Ascending aorta (tissue), 2 donors: Measurements from ENCODE around the gene CXCR3. TPM values are rescaled to one million over a fixed set of nuclear protein-coding genes. Genes with fewer than 3 reads are reported as not detected.

Experiments
- DNase-seq, 2 donors: peaks; one replicate each; pipeline ENCODE4 v3.0.0-alpha.2; 2019; ENCODE audit warnings: low spot score in 2 of 2
- H3K27ac ChIP-seq, 2 donors: fragments of 200-600 bp; sonication (generic); one replicate each; pipeline ENCODE4 v1.5.1; 2016 to 2017; ENCODE audit warnings: mild to moderate bottlenecking in 1 of 2
- H3K27me3 ChIP-seq: fragments of 200-600 bp; sonication (generic); one replicate; pipeline ENCODE4 v1.5.1; 2017
- H3K36me3 ChIP-seq, 2 donors: fragments of 200-600 bp; sonication (generic); one replicate each; pipeline ENCODE4 v1.5.1; 2016
- H3K4me1 ChIP-seq, 2 donors: fragments of 200-600 bp; sonication (generic); one replicate each; pipeline ENCODE4 v1.5.1; 2016 to 2017; ENCODE audit warnings: mild to moderate bottlenecking in 1 of 2
- H3K4me3 ChIP-seq, 2 donors: fragments of 200-600 bp; sonication (generic); one replicate each; pipeline ENCODE4 v1.5.1; 2016 to 2017; ENCODE audit warnings: mild to moderate bottlenecking in 1 of 2
- H3K9me3 ChIP-seq, 2 donors: fragments of 200-600 bp; sonication (generic); one replicate each; pipeline ENCODE4 v1.5.1; 2016
- intact Hi-C: fragments of 100-400 bp; cut with DNase I; formaldehyde crosslinking; loops from one replicate; pipeline ENCODE4 v1.15.1; 2023
- total RNA-seq: library from RNA; depleted of rRNA; stranded (reverse); fragments of >200 nt; gene quantifications from one replicate; pipeline ENCODE4 v1.1.0, GENCODE V29; 2016
- TF ChIP-seq, protein P1 (sequence below), 3 experiments: fragments of 200-600 bp in 2 of 3; fragments of 450-650 bp in 1 of 3; sonication (generic) in 2 of 3; IDR thresholded peaks; one replicate each; pipeline ENCODE4 v1.5.1; 2016 to 2019; ENCODE audit warnings: antibody characterized with exemption in 3 of 3, mild to moderate bottlenecking in 1 of 3, moderate library complexity in 1 of 3

The CXCR3 gene
- not detected for total RNA-seq

DNA sequence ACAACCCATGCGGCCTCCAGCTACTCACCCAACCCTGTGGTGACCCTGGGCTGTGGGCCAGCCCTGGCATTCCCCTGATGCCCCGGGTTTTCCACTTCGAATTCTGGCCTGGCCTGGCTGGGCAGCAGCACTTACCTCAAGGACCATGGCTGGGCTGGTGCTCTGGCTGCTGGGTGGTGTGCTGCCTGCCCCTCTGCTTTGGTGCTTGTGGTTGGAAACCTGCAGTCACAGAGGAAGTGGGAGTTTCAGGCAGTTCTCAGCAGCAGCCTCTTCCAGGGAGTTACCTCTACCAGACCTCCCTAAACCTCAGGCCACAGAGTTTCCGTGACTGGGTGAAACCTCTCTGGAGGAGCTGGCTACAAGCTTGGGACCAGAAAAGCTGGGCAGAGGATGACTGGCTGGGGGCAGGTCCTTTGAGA is at the start of gene CXCR3:
CXCR3 (minus strand) TSS at position 209 of the 419 bp plus-strand sequence; CDS start at position 147, 62 bp downstream.
- peak in 1 of 2 donors; percentile 63 for DNase-seq
- TF ChIP-seq, protein P1, sequence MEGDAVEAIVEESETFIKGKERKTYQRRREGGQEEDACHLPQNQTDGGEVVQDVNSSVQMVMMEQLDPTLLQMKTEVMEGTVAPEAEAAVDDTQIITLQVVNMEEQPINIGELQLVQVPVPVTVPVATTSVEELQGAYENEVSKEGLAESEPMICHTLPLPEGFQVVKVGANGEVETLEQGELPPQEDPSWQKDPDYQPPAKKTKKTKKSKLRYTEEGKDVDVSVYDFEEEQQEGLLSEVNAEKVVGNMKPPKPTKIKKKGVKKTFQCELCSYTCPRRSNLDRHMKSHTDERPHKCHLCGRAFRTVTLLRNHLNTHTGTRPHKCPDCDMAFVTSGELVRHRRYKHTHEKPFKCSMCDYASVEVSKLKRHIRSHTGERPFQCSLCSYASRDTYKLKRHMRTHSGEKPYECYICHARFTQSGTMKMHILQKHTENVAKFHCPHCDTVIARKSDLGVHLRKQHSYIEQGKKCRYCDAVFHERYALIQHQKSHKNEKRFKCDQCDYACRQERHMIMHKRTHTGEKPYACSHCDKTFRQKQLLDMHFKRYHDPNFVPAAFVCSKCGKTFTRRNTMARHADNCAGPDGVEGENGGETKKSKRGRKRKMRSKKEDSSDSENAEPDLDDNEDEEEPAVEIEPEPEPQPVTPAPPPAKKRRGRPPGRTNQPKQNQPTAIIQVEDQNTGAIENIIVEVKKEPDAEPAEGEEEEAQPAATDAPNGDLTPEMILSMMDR (IDR thresholded peaks at IDR 0.05), result no peak
- Histone ChIP-seq H3K9me3 (no peaks in the 10 kb centered on the region), H3K4me1 (peaks cover 0 to 4% of the 10 kb centered on the region in 2 donors), H3K27ac (no peak within 1 kb of the TSS), H3K36me3 (peaks cover 0 to 15% of the 10 kb centered on the region in 2 donors), H3K27me3 (no peaks in the 10 kb centered on the region), H3K4me3 (no peak within 1 kb of the TSS)
- intact Hi-C loops, result no loop called here

DNA sequence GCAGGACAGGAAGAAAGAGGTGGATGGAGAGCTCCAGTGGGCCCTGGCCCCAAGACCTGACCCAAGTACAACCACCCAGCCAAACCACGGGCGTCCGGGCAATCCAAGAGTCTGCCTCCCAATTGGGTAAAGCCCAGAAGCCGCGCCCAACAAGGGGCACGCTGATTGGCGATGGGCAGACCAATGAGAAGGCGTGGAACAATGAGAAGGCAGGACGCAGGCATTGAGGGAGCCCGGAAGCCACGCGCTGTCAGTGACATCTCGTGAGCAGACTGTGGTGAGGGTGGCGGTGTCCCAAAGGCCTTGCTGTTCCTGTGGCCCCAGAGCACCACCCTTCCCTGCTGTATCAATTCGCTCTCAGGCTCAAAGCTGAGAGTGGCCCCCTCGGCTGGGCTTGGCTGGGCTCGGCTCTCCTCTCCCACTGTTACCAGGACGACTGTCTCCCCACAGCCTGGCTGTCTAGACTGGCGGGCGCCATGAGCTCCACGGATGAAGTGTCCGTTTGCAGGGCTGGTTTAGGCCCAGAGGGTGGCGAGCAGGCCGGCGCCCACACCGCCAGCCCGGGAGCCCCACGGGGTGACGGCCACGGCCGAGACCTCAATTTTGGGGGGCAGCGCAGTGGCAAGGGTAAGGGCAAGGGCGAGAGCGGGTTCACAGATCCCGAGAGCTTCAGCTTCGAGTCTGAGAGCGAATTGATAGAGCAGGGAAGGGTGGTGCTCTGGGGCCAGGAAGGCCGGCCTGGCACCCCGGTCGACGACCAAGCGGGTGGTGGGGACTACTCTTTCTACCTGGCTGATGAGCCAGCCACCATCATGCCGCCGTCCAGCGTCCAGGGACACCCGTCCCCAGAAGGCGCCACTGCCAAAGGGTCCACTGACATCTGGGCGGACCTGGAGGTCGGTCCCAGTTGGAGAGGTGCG is 49.3 kb upstream of the CXCR3 start, which contains the start of gene LOC101059915:
LOC101059915 (plus strand) TSS at position 219 of the 920 bp plus-strand sequence.
- TF ChIP-seq, protein P1 (IDR thresholded peaks at IDR 0.05), result no peak
- intact Hi-C loops, result no loop called here
- no peaks in the 10 kb centered on the region for H3K9me3 ChIP-seq
- H3K36me3 ChIP-seq, result no peaks in the 10 kb centered on the region
- DNase-seq, result no peak
- no peaks in the 10 kb centered on the region for H3K27me3 ChIP-seq
- H3K4me3 ChIP-seq, result no peak within 1 kb of the TSS
- H3K4me1 ChIP-seq, result no peaks in the 10 kb centered on the region
- no peak within 1 kb of the TSS for H3K27ac ChIP-seq

DNA sequence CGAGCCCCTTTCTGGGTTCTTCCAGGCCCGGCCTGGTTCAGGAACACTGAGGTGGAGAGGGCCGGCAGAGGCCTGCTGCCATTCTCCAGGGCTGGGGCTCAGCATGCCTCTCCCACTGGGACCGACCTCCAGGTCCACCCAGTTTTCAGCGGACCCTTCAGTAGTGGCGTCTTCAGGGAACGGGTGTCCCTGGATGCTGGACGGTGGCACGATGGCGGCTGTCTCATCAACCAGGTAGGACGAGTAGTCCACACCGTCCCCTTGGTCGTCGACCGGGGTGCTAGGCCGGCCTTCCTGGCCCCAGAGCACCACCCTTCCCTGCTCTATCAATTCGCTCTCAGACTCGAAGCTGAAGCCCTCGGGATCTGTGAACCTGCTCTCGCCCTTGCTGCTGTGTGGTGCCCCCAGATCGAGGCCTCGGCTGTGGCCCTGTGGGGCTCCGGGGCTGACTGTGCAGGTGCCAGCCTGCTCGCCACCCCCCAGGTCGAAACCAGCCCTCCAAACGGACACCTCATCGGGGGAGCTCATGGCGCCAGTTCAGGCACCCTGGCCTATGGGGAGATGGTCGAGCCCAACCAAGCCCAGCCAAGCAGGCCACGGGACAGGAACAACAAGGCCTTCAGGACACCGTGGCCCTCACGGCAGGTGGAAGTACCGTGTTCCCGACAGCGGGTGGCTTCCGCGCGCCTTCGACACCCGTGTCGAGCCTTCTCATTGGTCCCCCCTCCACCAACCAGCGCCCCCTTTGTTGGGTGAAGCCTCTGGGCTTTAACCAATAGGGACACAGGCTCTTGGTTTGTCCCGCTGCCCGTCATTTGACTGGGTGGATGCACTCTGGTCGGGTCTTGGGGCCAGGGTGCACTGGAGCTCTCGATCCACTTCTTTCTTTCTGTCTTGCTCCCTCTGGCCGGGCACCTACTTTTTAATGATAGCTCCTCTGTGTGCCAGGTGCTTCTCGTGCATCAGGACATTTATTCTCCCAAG is 48.2 kb upstream of the CXCR3 start:
- no peaks in the 10 kb centered on the region for H3K9me3 ChIP-seq

DNA sequence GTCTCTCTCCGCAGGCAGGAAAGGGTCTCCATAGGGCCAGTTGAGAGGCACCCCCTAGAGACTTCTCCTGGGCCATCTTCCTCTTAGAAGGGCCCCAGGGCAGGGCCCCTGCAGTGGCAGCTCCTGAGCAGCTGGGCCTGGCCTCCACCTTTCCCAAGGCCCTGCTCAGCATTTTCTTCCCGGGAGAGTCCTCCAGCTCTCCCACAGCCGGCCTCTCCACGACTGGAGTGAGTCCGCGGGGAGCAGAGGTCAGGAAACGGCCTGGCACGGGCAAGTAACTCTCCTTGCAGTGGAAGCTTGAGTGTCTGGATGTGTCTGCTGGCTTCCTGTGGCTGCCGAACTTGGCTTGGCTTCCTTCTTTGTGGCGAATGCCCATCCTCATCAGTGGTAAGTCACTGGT is 47.4 kb upstream of the CXCR3 start:
- no peaks in the 10 kb centered on the region for H3K9me3 ChIP-seq
- H3K4me3 ChIP-seq, result no peak overlapping the region
- TF ChIP-seq, protein P1 (IDR thresholded peaks at IDR 0.05), result no peak
- H3K36me3 ChIP-seq, result no peaks in the 10 kb centered on the region
- no peaks in the 10 kb centered on the region for H3K27me3 ChIP-seq
- H3K27ac ChIP-seq, result no peak overlapping the region
- intact Hi-C loops, result no loop called here
- DNase-seq, result no peak
- no peaks in the 10 kb centered on the region for H3K4me1 ChIP-seq

More for the DNA sequence above, 48.2 kb upstream of the CXCR3 start:
- DNase-seq, result no peak
- Histone ChIP-seq H3K27me3 (no peaks in the 10 kb centered on the region), H3K4me3 (no peak overlapping the region), H3K27ac (no peak overlapping the region), H3K4me1 (no peaks in the 10 kb centered on the region), H3K36me3 (no peaks in the 10 kb centered on the region)
- intact Hi-C loops, result no loop called here
- TF ChIP-seq, protein P1 (IDR thresholded peaks at IDR 0.05), result no peak

DNA sequence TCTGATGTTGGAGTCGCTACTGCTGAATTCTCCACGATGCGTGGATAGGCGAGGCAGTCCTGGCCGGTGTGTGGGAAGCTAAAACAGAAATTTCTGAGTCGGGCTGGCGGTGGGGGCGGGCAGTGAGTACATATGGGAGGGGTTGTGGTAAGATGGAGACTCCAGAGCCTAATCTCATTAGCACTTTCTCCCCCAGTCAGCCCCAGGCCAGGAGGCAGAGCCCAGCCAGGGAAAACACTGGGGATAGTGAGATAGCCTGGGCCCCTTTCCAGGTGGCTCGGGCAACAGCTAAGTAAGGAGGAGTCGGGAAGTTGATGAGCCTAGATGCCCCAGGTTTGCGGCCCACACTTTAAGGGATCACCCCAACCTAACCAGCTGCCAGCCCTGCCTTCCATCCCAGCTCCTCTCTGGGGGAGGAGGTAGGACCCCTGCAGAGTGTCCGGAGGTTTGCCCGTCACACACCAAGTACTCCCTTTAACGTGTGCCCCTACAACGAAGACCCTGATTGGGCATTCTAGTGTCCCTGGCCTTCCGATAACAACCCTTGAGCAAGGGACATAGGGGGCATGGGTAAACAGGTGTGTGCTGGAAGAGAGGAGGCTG is 46.7 kb upstream of the CXCR3 start:
- Histone ChIP-seq H3K36me3 (no peaks in the 10 kb centered on the region), H3K27ac (no peak overlapping the region), H3K9me3 (no peaks in the 10 kb centered on the region), H3K4me3 (no peak overlapping the region), H3K4me1 (no peaks in the 10 kb centered on the region), H3K27me3 (no peaks in the 10 kb centered on the region)
- no peak for DNase-seq
- TF ChIP-seq, protein P1 (IDR thresholded peaks at IDR 0.05), result no peak
- intact Hi-C loops, result no loop called here
